ENCODE results near the gene RAB19.
"Not testable (repeated sequence)": the region's sequence is repeated elsewhere in the genome, so short reads cannot be mapped to it uniquely, and the experiment has no call there.

Gene RAB19

GRCh38 chr7:140453785-140454656 is 50.2 kb downstream of the RAB19 start:
- Mint-ChIP-seq H3K27ac (peak overlapping the region; percentile 82), H3K36me3 (ENCODE audit: low read depth) (peaks cover 48% of the 10 kb centered on the region), H3K4me3 (peak overlapping the region; percentile 53), H3K4me1 (ENCODE audit: low read depth) (peaks cover 66% of the 10 kb centered on the region)
- H3K9me3 Mint-ChIP-seq; H3K27me3 Mint-ChIP-seq (ENCODE audit: low read depth): not testable (repeated sequence)
- peak; percentile 38 for DNase-seq (ENCODE audit: low spot score)

DNA sequence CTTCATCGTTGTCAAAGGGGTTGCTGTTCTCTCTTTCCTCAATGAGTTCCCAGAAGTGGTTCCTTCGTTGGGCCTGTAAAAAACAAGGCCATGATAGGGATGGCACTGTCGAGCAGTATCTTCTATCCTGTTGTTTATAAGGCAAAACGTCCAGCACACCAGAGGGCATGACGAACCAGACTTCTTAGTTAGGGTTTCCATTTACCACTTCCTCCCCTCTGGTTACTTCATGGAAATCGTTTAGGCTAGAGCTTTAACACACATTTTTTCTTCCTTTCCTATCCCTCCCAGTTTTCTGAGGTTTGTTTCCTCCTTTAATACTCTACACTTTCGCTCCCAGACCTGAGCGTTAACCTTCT is 50.8 kb downstream of the RAB19 start:
- Mint-ChIP-seq H3K36me3 (ENCODE audit: low read depth) (peaks cover 51% of the 10 kb centered on the region), H3K27ac (peak overlapping the region; percentile 82), H3K9me3 (no peaks in the 10 kb centered on the region), H3K27me3 (ENCODE audit: low read depth) (no peaks in the 10 kb centered on the region), H3K4me1 (ENCODE audit: low read depth) (peaks cover 66% of the 10 kb centered on the region), H3K4me3 (peak overlapping the region; percentile 53)
- DNase-seq (ENCODE audit: low spot score): no peak

GRCh38 chr7:140455743-140456142 is 51.9 kb downstream of the RAB19 start:
- Mint-ChIP-seq H3K9me3 (no peaks in the 10 kb centered on the region), H3K27me3 (ENCODE audit: low read depth) (no peaks in the 10 kb centered on the region), H3K27ac (no peak overlapping the region), H3K4me3 (no peak overlapping the region), H3K4me1 (ENCODE audit: low read depth) (peaks cover 61% of the 10 kb centered on the region), H3K36me3 (ENCODE audit: low read depth) (peaks cover 56% of the 10 kb centered on the region)
- no peak for DNase-seq (ENCODE audit: low spot score)

DNA sequence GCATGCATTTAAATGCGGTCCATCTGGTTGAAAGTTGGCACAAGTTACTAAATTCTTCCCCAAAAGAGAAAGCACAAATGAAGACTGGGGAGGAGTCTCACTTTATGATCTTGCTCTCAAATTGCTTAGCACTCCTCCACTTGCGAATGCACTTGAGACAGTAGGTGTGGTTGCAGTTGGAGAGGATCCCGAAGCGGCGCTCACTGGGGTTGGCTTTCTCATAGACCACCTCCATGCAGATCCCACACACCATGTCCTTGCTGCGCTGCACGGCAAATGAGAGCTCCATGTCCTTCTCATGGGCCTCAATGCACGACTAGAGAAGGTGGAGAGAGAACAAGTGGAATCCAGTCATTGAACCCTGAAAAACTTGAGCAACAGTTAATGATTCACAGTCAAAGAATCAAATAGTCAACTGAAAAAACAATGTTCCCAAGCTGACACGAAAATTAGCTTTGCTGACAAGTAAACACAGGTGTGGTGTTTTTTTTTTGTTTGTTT is 52.7 kb downstream of the RAB19 start:
- peaks cover 62% of the 10 kb centered on the region for H3K36me3 Mint-ChIP-seq (ENCODE audit: low read depth)

GRCh38 chr7:140458201-140458600 is 54.3 kb downstream of the RAB19 start:
- Mint-ChIP-seq H3K4me1 (ENCODE audit: low read depth) (peaks cover 46% of the 10 kb centered on the region), H3K36me3 (ENCODE audit: low read depth) (peaks cover 56% of the 10 kb centered on the region)

More for the DNA sequence above, 52.7 kb downstream of the RAB19 start:
- Mint-ChIP-seq H3K27me3 (ENCODE audit: low read depth) (no peaks in the 10 kb centered on the region), H3K4me1 (ENCODE audit: low read depth) (peaks cover 56% of the 10 kb centered on the region), H3K9me3 (no peaks in the 10 kb centered on the region), H3K4me3 (no peak overlapping the region), H3K27ac (no peak overlapping the region)
- DNase-seq (ENCODE audit: low spot score): no peak

DNA sequence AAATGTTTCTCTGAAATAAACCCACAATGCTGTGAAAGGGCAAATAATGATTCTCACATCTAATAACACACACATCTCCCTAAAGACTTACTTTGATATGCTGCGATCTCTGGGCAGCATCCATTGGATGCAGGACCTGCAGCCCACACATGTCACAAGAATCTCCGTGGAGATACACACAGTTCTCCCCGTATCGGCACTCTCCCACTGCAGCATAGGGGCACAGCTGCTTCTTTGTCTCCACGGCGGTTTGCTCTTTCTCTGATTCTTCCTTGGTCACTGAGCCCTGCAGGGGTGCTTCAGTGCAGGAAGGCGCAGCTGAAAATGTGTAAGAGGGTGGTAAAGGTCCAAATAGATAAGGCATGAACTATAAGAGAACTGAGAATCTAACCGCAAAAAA is 55.1 kb downstream of the RAB19 start:
- H3K4me1 Mint-ChIP-seq (ENCODE audit: low read depth): peaks cover 43% of the 10 kb centered on the region
- peaks cover 52% of the 10 kb centered on the region for H3K36me3 Mint-ChIP-seq (ENCODE audit: low read depth)
- no peaks in the 10 kb centered on the region for H3K9me3 Mint-ChIP-seq
- H3K27ac Mint-ChIP-seq: no peak overlapping the region
- no peak overlapping the region for H3K4me3 Mint-ChIP-seq
- no peak for DNase-seq (ENCODE audit: low spot score)
- H3K27me3 Mint-ChIP-seq (ENCODE audit: low read depth): no peaks in the 10 kb centered on the region

More at GRCh38 chr7:140458201-140458600, 54.3 kb downstream of the RAB19 start:
- H3K4me3 Mint-ChIP-seq: no peak overlapping the region
- no peaks in the 10 kb centered on the region for H3K27me3 Mint-ChIP-seq (ENCODE audit: low read depth)
- H3K9me3 Mint-ChIP-seq: no peaks in the 10 kb centered on the region
- DNase-seq (ENCODE audit: low spot score): no peak
- no peak overlapping the region for H3K27ac Mint-ChIP-seq

GRCh38 chr7:140463111-140463510 is 59.3 kb downstream of the RAB19 start:
- Mint-ChIP-seq H3K4me1 (ENCODE audit: low read depth) (peaks cover 17% of the 10 kb centered on the region), H3K27ac (no peak overlapping the region), H3K36me3 (ENCODE audit: low read depth) (peaks cover 41% of the 10 kb centered on the region), H3K27me3 (ENCODE audit: low read depth) (no peaks in the 10 kb centered on the region), H3K4me3 (no peak overlapping the region), H3K9me3 (no peaks in the 10 kb centered on the region)
- DNase-seq (ENCODE audit: low spot score): no peak

DNA sequence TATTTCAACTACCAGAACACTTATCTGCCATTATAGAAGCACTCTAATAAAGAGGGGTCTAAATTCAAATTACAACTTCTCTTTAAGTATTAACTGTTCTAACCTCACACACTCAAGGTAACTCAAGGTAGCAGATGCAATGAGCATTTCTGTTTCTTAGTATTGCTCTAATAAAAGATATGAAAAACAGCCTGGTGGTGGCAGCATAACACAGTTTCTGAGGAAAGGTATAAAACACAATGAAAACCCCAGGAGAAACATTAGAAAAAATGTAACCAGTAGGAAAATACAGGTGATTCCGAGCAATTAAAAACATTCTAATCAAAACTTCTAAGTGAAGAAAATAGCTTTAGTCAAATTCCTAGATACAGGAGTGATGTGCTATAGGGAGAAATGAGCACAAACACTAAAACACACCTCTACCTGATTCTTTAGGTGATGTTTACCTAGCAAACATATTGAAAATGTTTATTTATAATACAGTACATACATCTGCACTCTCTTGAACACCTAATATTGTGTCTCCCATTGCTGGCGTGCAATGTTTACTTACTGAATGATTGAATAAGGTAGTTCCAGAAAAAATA is 72.0 kb downstream of the RAB19 start:
- H3K27ac Mint-ChIP-seq: no peak overlapping the region
- no peaks in the 10 kb centered on the region for H3K27me3 Mint-ChIP-seq (ENCODE audit: low read depth)
- peaks cover 9% of the 10 kb centered on the region for H3K36me3 Mint-ChIP-seq (ENCODE audit: low read depth)
- no peak for DNase-seq (ENCODE audit: low spot score)
- H3K9me3 Mint-ChIP-seq: no peaks in the 10 kb centered on the region
- peak overlapping the region; percentile 71 for H3K4me3 Mint-ChIP-seq
- peaks cover 29% of the 10 kb centered on the region for H3K4me1 Mint-ChIP-seq (ENCODE audit: low read depth)

DNA sequence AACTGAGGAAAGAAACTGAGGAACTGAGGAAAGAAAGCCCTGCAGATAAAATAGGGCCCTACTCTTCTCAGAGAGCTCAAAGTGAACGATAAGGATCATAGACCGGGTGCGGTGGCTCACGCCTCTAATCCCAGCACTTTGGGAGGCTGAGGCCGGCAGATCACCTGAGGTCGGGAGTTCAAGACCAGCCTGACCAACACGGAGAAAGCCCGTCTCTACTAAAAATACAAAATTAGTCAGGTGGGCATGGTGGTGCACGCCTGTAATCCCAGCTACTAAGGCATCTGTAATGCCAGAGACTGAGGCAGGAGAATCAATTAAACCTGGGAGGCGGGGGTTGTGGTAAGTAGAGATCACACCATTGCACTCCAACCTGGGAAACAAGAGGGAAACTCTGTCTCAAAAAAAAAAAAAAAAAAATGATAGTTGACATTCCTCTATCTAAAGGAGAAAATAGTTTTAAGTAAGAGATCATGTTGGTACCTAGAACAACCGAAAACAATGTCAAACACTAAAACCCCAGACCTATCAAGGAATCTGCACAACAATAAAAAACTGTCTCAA is 72.9 kb downstream of the RAB19 start:
- no peaks in the 10 kb centered on the region for H3K27me3 Mint-ChIP-seq (ENCODE audit: low read depth)
- peaks cover 28% of the 10 kb centered on the region for H3K4me1 Mint-ChIP-seq (ENCODE audit: low read depth)
- DNase-seq (ENCODE audit: low spot score): no peak
- H3K4me3 Mint-ChIP-seq: peak overlapping the region; percentile 92
- H3K27ac Mint-ChIP-seq: peak overlapping the region; percentile 83
- H3K36me3 Mint-ChIP-seq (ENCODE audit: low read depth): peaks cover 6% of the 10 kb centered on the region
- no peaks in the 10 kb centered on the region for H3K9me3 Mint-ChIP-seq

All from T-helper 2 cell treated with Interferon-gamma antibody and Interleukin-4, amounts not matched to agents 5 μg/mL and 100 μg/mL, for 36 hours (primary cell).